GM12878 (cell line): Measurements from ENCODE around the gene NR2F1-AS1.

Source experiments
- BRCA1 ChIP-seq: IDR thresholded peaks from 2 replicates; pipeline ENCODE4 v1.6.1; 2011; ENCODE audit warnings: low read depth, low read length, improper control_type of control experiment
- CTCF ChIP-seq, 3 experiments: IDR thresholded peaks in 2 of 3; conservative IDR thresholded peaks in 1 of 3; 2 replicates each; pipeline ENCODE4 v1.5.1; 2011; ENCODE audit warnings: low read depth in 3 of 3, low read length in 3 of 3, mild to moderate bottlenecking in 3 of 3, control low read depth in 2 of 3, moderate library complexity in 2 of 3, inconsistent platforms in 1 of 3, mixed read lengths in 1 of 3; ENCODE audit not compliant: control insufficient read depth in 2 of 3, insufficient read depth in 1 of 3; ENCODE audit errors: extremely low read depth in 1 of 3
- HCFC1 ChIP-seq: fragments of 150-350 bp; IDR thresholded peaks from 2 replicates; pipeline ENCODE4 v1.6.1; 2014; ENCODE audit warnings: low read length
- HDGF ChIP-seq: fragments of 450-650 bp; IDR thresholded peaks from 2 replicates; pipeline ENCODE4 v1.6.1; 2016; ENCODE audit warnings: antibody characterized with exemption
- JUND ChIP-seq: IDR thresholded peaks from 2 replicates; pipeline ENCODE4 v1.6.1; 2012; ENCODE audit warnings: low read depth, mild to moderate bottlenecking, low read length, improper control_type of control experiment, moderate library complexity
- KLF5 ChIP-seq: fragments of 450-650 bp; IDR thresholded peaks from 2 replicates; pipeline ENCODE4 v1.6.1; 2014; ENCODE audit warnings: mild to moderate bottlenecking; ENCODE audit not compliant: partially characterized antibody
- REST ChIP-seq: IDR thresholded peaks from 2 replicates; pipeline ENCODE4 v1.6.1; 2012; ENCODE audit warnings: mild to moderate bottlenecking, low read depth, low read length
- TCF12 ChIP-seq: IDR thresholded peaks from 2 replicates; pipeline ENCODE4 v1.6.1; 2011; ENCODE audit warnings: low read depth, mild to moderate bottlenecking, low read length
- USF2 ChIP-seq: IDR thresholded peaks from 2 replicates; pipeline ENCODE4 v1.6.1; 2011; ENCODE audit warnings: low read depth, low read length, improper control_type of control experiment, borderline replicate concordance
- YY1 ChIP-seq: IDR thresholded peaks from 2 replicates; pipeline ENCODE4 v1.6.1; 2011; ENCODE audit warnings: low read depth, mild to moderate bottlenecking, low read length
- ZNF274 ChIP-seq: IDR thresholded peaks from one replicate; pipeline ENCODE4 v1.8.0; 2011; ENCODE audit not compliant: insufficient read length, insufficient read depth

GRCh38 chr5:93599001-93599379 is 18.0 kb upstream of the NR2F1-AS1 start:
- no peak for TF ChIP-seq USF2
- no peak for TF ChIP-seq YY1
- no peak for TF ChIP-seq TCF12
- TF ChIP-seq CTCF (IDR thresholded peaks at IDR 0.05 in 2 of 3, conservative IDR thresholded peaks at IDR 0.05 in 1 of 3; ENCODE audit: control insufficient read depth in 2 of 3, extremely low read depth in 1 of 3, insufficient read depth in 1 of 3, low read depth in 3 of 3, low read length in 3 of 3) = no peak
- TF ChIP-seq REST = no peak
- TF ChIP-seq BRCA1 = no peak
- TF ChIP-seq HCFC1 = no peak
- no peak for TF ChIP-seq JUND
- no peak for TF ChIP-seq KLF5
- no peak for TF ChIP-seq ZNF274
- TF ChIP-seq HDGF = no peak
